Bronchial epithelial cell (primary cell): ENCODE measurements around the gene ATP6V1G3. TPM values are rescaled to one million over a fixed set of nuclear protein-coding genes. Genes with fewer than 3 reads are reported as not detected.
"Not testable (repeated sequence)": the region's sequence is repeated elsewhere in the genome, so short reads cannot be mapped to it uniquely, and the experiment has no call there.

Experiments
- DNase-seq: peaks from one replicate; pipeline ENCODE4 v3.0.0-alpha.2; 2010; ENCODE audit warnings: low read depth
- FAIRE-seq: peaks from 2 replicates; lab custom pipeline; 2011; peaks lifted over from hg19 to GRCh38; lab: Jason Lieb, UNC
- H3K27me3 ChIP-seq: 2 replicates; pipeline ENCODE4 v1.5.1; 2011; ENCODE audit warnings: low read length; ENCODE audit not compliant: control insufficient read depth, insufficient read depth
- H3K36me3 ChIP-seq: 2 replicates; pipeline ENCODE4 v1.5.1; 2011; ENCODE audit warnings: low read length; ENCODE audit not compliant: control insufficient read depth, insufficient read depth
- H3K4me3 ChIP-seq: 2 replicates; pipeline ENCODE4 v1.5.1; 2011; ENCODE audit warnings: mild to moderate bottlenecking, low read depth, low read length, control low read depth
- total RNA-seq: library from RNA; depleted of rRNA; stranded (reverse); fragments of >200 nt; gene quantifications from 2 replicates; pipeline ENCODE4 v1.2.1, GENCODE V29; 2014
- TF ChIP-seq, protein P1 (sequence below): IDR thresholded peaks from 2 replicates; pipeline ENCODE4 v1.5.1; 2011; ENCODE audit warnings: mild to moderate bottlenecking, moderate library complexity, low read length, control low read depth, inconsistent platforms; ENCODE audit not compliant: insufficient read depth, severe bottlenecking

ATP6V1G3 gene
- total RNA-seq, result not detected in 2 replicates

- Histone ChIP-seq H3K4me3 (no peak within 1 kb of the TSS), H3K27me3 (no peaks in the 10 kb centered on the region), H3K36me3 (no peaks in the 10 kb centered on the region)
- DNase-seq (no peak), FAIRE-seq (no peak)
- TF ChIP-seq, protein P1, sequence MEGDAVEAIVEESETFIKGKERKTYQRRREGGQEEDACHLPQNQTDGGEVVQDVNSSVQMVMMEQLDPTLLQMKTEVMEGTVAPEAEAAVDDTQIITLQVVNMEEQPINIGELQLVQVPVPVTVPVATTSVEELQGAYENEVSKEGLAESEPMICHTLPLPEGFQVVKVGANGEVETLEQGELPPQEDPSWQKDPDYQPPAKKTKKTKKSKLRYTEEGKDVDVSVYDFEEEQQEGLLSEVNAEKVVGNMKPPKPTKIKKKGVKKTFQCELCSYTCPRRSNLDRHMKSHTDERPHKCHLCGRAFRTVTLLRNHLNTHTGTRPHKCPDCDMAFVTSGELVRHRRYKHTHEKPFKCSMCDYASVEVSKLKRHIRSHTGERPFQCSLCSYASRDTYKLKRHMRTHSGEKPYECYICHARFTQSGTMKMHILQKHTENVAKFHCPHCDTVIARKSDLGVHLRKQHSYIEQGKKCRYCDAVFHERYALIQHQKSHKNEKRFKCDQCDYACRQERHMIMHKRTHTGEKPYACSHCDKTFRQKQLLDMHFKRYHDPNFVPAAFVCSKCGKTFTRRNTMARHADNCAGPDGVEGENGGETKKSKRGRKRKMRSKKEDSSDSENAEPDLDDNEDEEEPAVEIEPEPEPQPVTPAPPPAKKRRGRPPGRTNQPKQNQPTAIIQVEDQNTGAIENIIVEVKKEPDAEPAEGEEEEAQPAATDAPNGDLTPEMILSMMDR, result no peak
Observed at GRCh38 chr1:198540580-198540979, at the start of gene ATP6V1G3. Gene ATP6V1G3, minus strand, starts transcription at chr1:198540680. Its CDS starts 30 bp downstream, at chr1:198540650.

GRCh38 chr1:198588845-198589244, 48.4 kb upstream of the ATP6V1G3 start:
- FAIRE-seq (no peak), DNase-seq (no peak)
- Histone ChIP-seq H3K4me3 (no peak overlapping the region), H3K36me3 (no peaks in the 10 kb centered on the region), H3K27me3 (no peaks in the 10 kb centered on the region)
- TF ChIP-seq, protein P1, result no peak

GRCh38 chr1:198584163-198584562, 43.7 kb upstream of the ATP6V1G3 start:
- FAIRE-seq (no peak), DNase-seq (no peak)
- TF ChIP-seq, protein P1, result no peak

DNA sequence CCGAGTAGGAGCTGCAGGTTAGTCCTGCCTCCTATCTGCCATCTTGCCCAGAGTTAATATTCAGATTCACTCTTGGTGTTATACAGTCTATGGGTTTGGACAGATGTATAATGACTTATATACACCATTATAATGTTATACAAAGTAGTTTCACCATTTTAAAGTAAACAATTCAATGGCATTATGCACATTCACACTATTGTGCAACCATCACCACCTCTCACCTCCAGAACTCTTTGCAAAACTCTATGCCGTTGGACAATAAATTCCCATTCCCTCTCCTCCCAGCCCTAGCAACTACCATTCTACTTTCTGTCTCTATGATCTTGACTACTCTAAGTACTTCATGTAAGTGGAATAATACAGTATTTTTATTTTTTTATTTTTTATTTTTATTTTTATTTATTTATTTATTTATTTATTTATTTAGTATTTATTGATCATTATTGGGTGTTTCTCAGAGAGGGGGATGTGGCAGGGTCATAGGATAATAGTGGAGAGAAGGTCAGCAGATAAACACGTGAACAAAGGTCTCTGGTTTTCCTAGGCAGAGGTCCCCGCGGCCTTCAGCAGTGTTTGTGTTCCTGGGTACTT, 42.8 kb upstream of the ATP6V1G3 start:
- DNase-seq, result peak; percentile 16
- not testable (repeated sequence) for FAIRE-seq, H3K4me3 ChIP-seq, H3K36me3 ChIP-seq, H3K27me3 ChIP-seq

More at GRCh38 chr1:198584163-198584562, 43.7 kb upstream of the ATP6V1G3 start:
- no peak overlapping the region for H3K4me3 ChIP-seq
- H3K27me3 ChIP-seq, result no peaks in the 10 kb centered on the region
- H3K36me3 ChIP-seq, result no peaks in the 10 kb centered on the region

- Histone ChIP-seq H3K36me3 (no peaks in the 10 kb centered on the region), H3K4me3 (no peak overlapping the region), H3K27me3 (no peaks in the 10 kb centered on the region)
- DNase-seq (peak; percentile 83), FAIRE-seq (no peak)
- TF ChIP-seq, protein P1, result no peak
Observed at GRCh38 chr1:198577444-198577843, 37.0 kb upstream of the ATP6V1G3 start.

DNA sequence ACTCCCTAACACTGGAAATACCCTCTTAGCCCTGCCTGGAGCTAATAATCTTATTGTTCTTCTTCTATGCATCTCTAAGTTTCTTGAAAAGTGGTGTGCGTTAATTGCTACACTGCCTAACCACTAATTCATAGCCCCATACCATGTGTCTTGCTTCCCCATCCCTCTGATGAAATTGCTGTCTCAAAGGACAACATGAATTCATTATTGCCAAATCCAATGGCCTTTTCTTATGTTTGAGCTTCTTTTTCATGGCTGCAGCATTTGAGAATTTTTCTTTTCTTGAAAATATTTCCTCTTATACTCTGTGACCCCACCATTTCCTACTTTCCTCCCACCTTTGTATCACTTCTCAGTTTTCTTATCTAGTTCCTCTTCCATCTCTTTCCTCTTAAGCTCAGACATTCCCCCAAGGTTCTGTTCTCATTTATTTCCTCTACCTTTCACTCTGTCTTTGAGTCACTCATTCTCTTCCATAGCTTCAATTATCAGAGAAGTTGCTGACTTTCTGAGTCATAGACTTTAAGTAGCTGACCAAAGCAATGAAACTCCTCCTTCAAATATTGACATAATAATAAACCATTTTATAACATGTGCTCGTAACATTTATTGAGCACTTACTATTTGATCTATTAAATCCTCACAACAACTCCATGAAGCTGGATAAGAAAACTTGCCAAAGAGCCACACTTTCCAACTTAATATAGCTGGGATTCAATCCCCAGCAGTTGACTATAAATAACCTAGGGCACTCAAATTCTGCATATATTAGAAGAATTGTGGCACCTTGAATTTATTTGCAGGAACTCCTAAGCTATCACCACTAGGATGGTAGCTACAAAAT, 35.5 kb upstream of the ATP6V1G3 start:
- DNase-seq, result peak; percentile 78
- TF ChIP-seq, protein P1, result no peak
- Histone ChIP-seq H3K4me3 (no peak overlapping the region), H3K27me3 (no peaks in the 10 kb centered on the region), H3K36me3 (no peaks in the 10 kb centered on the region)
- FAIRE-seq, result no peak
